Adrenal gland (tissue), 5 donors: Measurements from ENCODE around the gene CALU.

ENCODE experiments used
- POLR2A ChIP-seq, 2 donors: fragments of 450-650 bp; IDR thresholded peaks; one replicate each; pipeline ENCODE4 v1.6.1; 2017; ENCODE audit warnings: antibody characterized with exemption in 2 of 2, mild to moderate bottlenecking in 2 of 2, moderate library complexity in 1 of 2
- TF ChIP-seq, protein P1 (sequence below), 6 experiments: fragments of 450-650 bp in 4 of 6; fragments of 200-600 bp in 2 of 6; sonication (generic) in 1 of 6; IDR thresholded peaks; 1 replicate in 5 of 6; 2 replicates in 1 of 6; pipeline versions ENCODE4 v1.5.1 to v1.8.0; 2016 to 2021; ENCODE audit warnings: antibody characterized with exemption in 6 of 6, mild to moderate bottlenecking in 2 of 6, moderate library complexity in 1 of 6
- donor health status: DM: no; HTN: no; CAD: no.

DNA sequence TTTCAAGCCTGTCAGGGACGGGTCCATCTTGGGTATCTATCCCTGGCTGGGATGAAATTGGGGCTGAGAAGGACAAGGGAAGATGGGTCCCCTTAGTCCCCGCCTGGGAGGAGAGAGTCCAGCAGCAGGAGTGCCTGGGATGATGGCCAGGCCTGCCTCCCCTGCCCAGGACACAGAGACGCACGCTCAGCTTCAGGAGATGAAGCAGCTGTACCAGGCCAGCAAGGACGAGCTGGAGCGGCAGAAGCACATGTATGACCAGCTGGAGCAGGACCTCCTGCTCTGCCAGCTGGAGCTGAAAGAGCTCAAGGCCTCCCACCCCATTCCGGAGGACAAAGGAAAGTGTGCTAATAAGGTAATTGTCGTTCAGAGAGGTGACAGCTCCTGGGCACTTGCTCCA, 68.0 kb downstream of the CALU start:
- TF ChIP-seq, protein P1, sequence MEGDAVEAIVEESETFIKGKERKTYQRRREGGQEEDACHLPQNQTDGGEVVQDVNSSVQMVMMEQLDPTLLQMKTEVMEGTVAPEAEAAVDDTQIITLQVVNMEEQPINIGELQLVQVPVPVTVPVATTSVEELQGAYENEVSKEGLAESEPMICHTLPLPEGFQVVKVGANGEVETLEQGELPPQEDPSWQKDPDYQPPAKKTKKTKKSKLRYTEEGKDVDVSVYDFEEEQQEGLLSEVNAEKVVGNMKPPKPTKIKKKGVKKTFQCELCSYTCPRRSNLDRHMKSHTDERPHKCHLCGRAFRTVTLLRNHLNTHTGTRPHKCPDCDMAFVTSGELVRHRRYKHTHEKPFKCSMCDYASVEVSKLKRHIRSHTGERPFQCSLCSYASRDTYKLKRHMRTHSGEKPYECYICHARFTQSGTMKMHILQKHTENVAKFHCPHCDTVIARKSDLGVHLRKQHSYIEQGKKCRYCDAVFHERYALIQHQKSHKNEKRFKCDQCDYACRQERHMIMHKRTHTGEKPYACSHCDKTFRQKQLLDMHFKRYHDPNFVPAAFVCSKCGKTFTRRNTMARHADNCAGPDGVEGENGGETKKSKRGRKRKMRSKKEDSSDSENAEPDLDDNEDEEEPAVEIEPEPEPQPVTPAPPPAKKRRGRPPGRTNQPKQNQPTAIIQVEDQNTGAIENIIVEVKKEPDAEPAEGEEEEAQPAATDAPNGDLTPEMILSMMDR (IDR thresholded peaks at IDR 0.05), result no peak
- no peak for TF ChIP-seq POLR2A (IDR thresholded peaks at IDR 0.05)
